ENCODE measurements around the gene MAP4K3. TPM values are rescaled to one million over a fixed set of nuclear protein-coding genes. Genes with fewer than 3 reads are reported as not detected.

The MAP4K3 gene
- total and polyA plus RNA-seq, 2 of the 4 experiments (the other 2 are of a cell fraction) = 13.2 to 32.6 TPM

DNA sequence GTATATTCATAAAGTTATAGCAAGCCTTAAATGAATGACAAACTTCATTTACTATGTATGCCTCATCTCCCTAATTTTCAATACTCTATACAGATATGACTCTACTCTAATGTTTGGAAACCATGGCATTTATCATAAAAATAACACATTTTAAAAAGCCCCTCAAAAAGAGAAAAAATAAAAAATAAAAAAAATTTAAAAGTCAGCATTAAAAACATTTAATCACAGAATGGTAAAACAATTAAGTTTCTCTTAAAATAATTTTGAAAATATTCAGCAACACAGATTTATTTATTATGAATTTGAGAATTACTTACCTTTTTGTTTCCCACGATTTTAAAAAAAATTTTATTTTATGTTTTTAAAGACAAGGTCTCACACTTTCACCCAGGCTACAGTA, 128.3 kb downstream of the MAP4K3 start:
- Histone ChIP-seq H3K4me1 (ENCODE audit: control insufficient read depth, insufficient read depth, low read length) (no peaks in the 10 kb centered on the region; the same call in 1 of the 2 replicates), H2AK5ac (ENCODE audit: low read depth, low read length) (no peak overlapping the region)
- in situ Hi-C loops (cut with MboI; ENCODE audit: low sequenced_read_pairs) = no loop called here

More for the DNA sequence above, 128.3 kb downstream of the MAP4K3 start:
- Histone ChIP-seq H4K8ac (ENCODE audit: low read depth in 2 of 2, low read length in 2 of 2) (no peak overlapping the region), H3K56ac (ENCODE audit: extremely low read depth, insufficient read depth, low read length) (no peak overlapping the region), H3K36me3 (ENCODE audit: control insufficient read depth, insufficient read depth, low read length) (peaks cover 22% of the 10 kb centered on the region), H3K4me3 (ENCODE audit: insufficient read depth, low read depth, low read length) (no peak overlapping the region), H2AK9ac (replicated peaks; ENCODE audit: low read depth, low read length, poor library complexity) (no peak overlapping the region), H3K27ac (ENCODE audit: insufficient read depth, low read length) (no peak overlapping the region), H3K4ac (ENCODE audit: low read depth, low read length) (no peak overlapping the region), H3K23ac (ENCODE audit: low read depth, low read length) (no peak overlapping the region), H2BK5ac (ENCODE audit: low read depth, low read length, poor library complexity, severe bottlenecking) (no peak overlapping the region), H3K79me1 (ENCODE audit: low read depth in 1 of 2, low read length in 2 of 2) (peaks cover 12 to 20% of the 10 kb centered on the region in 2 experiments; a peak in 3 of 4 replicates), H3K27me3 (ENCODE audit: control insufficient read depth, insufficient read depth, low read length) (no peaks in the 10 kb centered on the region), H4K91ac (ENCODE audit: insufficient read depth, low read depth, low read length) (no peak overlapping the region), H3K9me3 (ENCODE audit: control insufficient read depth, insufficient read depth, low read length) (no peaks in the 10 kb centered on the region), H2BK20ac (ENCODE audit: low read depth, low read length) (no peak overlapping the region), H3K4me2 (ENCODE audit: low read depth, low read length) (no peak overlapping the region), H3K18ac (ENCODE audit: low read depth, low read length) (no peak overlapping the region), H2BK120ac (ENCODE audit: low read depth, low read length) (no peak overlapping the region), H4K20me1 (ENCODE audit: insufficient read depth, low read length) (no peaks in the 10 kb centered on the region; the same call in 1 of the 2 replicates), H2AFZ (replicated peaks; ENCODE audit: low read length, poor library complexity) (no peak overlapping the region), H3K14ac (replicated peaks; ENCODE audit: low read depth, low read length) (no peak overlapping the region), H2BK15ac (ENCODE audit: low read depth, low read length) (no peak overlapping the region), H4K5ac (ENCODE audit: low read depth, low read length) (no peak overlapping the region), H3K9me1 (ENCODE audit: insufficient read depth, low read length) (peaks cover 5% of the 10 kb centered on the region), H3K9ac (ENCODE audit: low read depth, low read length) (no peak overlapping the region)
- dilution Hi-C loops (cut with HindIII; ENCODE audit: low sequenced_read_pairs, unreplicated experiment) = no loop called here
- no peak for TF ChIP-seq SMC3 (IDR thresholded peaks at IDR 0.05; ENCODE audit: low read depth, low read length)
- no peak for TF ChIP-seq POLR2A (IDR thresholded peaks at IDR 0.05; ENCODE audit: low read depth, low read length)
- TF ChIP-seq RAD21 (IDR thresholded peaks at IDR 0.05; ENCODE audit: low read length) = no peak
- no TSS peak for BruUV-seq (replicated peaks)
- DNase-seq (no peak), ATAC-seq (ENCODE audit: low read depth) (no peak)
- intact Hi-C loops (cut with micrococcal nuclease) = loop anchor here (10.0 kb wide), 1 partner anchor 126 kb away; the partner anchor contains the start of gene MAP4K3
- ChIA-PET CTCF (no interaction called here), POLR2A (ENCODE audit: unreplicated experiment) (no interaction called here)
- WGBS, 2 experiments (ENCODE audit: extremely low coverage in 2 of 2, insufficient read length in 1 of 2) = no CpG with 5 or more reads among the region's 1 CpG

Data from IMR-90 (cell line).